ENCODE measurements around the gene AAGAB. TPM values are rescaled to one million over a fixed set of nuclear protein-coding genes. Genes with fewer than 3 reads are reported as not detected.

The AAGAB gene
- total and polyA plus RNA-seq, 5 experiments from 2014 or later = 28.1 to 49.4 (median 43.8) TPM

DNA sequence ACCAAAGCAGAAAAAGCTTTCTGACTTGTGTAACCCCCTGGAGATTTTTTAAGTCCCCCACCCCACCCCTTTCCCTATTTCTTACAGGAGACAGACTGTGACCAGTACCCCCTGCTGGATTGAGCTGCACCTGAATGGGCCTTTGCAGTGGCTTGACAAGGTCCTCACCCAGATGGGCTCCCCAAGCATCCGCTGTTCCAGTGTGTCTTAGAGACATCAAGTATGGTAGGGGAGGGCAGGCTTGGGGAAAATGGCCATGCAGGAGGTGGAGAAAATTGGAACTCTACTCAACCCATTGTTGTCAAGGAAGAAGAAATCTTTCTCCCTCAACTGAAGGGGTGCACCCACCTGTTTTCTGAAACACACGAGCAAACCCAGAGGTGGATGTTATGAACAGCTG, 64.1 kb downstream of the AAGAB start:
- Mint-ChIP-seq H3K27me3 (no peaks in the 10 kb centered on the region), H3K9me3 (no peaks in the 10 kb centered on the region), H3K4me1 (peaks cover 0 to 12% (median under 1%) of the 10 kb centered on the region in 4 donors), H3K27ac (no peak overlapping the region), H3K4me3 (no peak overlapping the region), H3K36me3 (peaks cover 0 to 36% (median 3%) of the 10 kb centered on the region in 3 donors)
- DNase-seq = no peak
- ATAC-seq = no peak
- POLR2A ChIA-PET = no interaction called here

DNA sequence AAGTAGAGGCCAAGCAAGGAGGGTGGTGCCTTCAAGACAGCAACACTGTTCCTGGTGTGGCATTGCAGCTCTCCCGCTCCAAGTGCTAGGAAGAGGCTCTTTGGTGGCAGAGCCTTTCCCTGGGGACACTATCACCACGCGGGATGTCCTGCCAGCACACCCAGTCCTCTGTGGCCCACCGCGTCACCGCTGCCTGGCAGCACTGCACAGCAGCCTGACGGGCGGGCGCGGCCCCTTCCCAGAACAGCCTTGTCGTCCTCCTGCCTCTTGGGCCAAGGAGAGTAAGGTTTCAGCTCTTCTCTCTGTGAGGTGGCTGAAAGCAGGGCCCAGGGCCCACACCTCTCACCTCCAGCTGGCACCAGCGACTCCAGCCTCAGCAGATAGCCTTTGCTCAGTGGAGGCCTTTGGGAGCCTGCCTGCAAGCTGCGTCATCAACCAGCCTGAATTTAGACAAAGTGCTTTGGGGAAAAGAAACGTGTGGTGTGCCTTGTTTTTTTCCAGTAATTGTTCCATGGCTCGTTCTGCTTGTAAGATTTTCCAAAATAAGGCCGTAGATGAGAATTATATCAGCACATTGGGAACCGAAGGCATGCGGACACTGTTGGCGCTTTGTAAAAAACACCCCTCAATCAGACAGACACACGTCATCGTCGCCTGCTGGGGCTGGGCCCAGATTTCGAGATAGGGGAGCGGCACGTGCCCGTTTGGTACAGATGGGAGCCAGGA, 65.0 kb downstream of the AAGAB start:
- POLR2A ChIA-PET = no interaction called here
- peak overlapping the region in 1 of 10 donors; percentile 59 for H3K27ac Mint-ChIP-seq
- DNase-seq (no peak), ATAC-seq (no peak)
- peaks cover 0 to 16% (median 2%) of the 10 kb centered on the region in 4 donors for H3K4me1 Mint-ChIP-seq
- no peaks in the 10 kb centered on the region for H3K9me3 Mint-ChIP-seq
- H3K4me3 Mint-ChIP-seq = no peak overlapping the region
- peaks cover 0 to 33% (median 3%) of the 10 kb centered on the region in 3 donors for H3K36me3 Mint-ChIP-seq
- H3K27me3 Mint-ChIP-seq = no peaks in the 10 kb centered on the region

DNA sequence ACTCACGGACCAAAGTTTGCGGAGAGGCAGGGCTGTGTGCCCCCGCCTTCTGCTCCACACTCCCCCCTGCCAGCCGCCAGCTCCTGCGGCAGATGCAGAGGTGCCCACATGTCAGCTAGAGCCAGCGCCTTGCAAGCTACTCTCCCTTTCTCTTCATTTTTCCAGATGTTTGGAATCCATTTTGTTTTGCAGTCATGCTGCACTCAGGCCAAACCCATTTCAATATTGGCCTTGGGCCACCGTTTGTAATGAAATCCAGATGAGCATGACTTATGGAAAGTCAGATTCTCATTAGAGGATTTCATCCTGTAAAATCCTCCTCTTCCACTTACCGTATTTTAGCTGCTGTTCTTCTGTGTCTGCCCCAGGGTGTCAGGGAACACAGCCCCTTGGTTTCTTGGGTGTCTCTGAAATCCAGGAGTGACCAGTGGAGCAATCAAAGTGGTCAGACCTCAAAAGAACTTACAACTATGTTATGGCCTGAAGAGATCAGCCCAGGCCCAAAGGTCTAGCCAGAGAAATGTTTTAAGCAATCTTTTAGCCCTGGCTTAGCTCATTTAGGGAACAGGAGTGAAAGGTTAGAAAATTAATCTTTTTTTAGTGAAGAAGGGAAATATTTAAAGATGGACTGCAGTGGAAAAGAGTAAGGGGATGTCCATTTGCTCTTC, 65.8 kb downstream of the AAGAB start:
- POLR2A ChIA-PET = no interaction called here
- no peak for DNase-seq
- peaks cover 0 to 13% (median 2%) of the 10 kb centered on the region in 4 donors for H3K4me1 Mint-ChIP-seq
- H3K4me3 Mint-ChIP-seq = no peak overlapping the region
- no peaks in the 10 kb centered on the region for H3K9me3 Mint-ChIP-seq
- H3K27ac Mint-ChIP-seq = peak overlapping the region in 3 of 10 donors; percentile 11 to 59 (median 38)
- H3K27me3 Mint-ChIP-seq = no peaks in the 10 kb centered on the region
- peaks cover 0 to 28% (median 3%) of the 10 kb centered on the region in 3 donors for H3K36me3 Mint-ChIP-seq
- no peak for ATAC-seq

DNA sequence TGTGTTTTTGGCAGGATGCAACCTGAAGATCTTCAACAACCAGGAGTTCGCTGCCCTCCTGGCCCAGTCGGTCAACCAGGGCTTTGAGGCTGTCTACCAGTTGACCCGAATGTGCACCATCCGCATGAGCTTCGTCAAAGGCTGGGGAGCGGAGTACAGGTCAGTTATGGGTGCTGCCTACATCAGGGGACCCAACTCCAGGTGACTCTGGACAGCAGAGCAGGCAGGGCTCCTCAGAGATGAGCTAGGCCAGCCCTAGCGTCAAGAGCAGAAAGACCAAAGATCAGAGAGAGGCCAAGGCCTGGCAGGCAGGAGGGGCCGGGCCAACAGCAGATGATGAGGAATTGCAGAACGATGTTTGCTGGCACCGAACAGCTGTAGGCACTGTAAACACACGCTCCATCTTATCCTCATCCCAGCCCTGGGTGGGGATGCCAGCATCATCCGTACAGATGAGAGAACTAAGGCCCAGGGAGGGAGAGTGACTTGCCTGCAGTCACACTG, 67.1 kb downstream of the AAGAB start:
- POLR2A ChIA-PET = interaction anchor here (0.7 kb wide), 1 partner anchor 25 kb away, joined by 3 read pairs; no protein-coding TSS in a partner anchor
- DNase-seq = peak in 1 of 10 donors; percentile 55

DNA sequence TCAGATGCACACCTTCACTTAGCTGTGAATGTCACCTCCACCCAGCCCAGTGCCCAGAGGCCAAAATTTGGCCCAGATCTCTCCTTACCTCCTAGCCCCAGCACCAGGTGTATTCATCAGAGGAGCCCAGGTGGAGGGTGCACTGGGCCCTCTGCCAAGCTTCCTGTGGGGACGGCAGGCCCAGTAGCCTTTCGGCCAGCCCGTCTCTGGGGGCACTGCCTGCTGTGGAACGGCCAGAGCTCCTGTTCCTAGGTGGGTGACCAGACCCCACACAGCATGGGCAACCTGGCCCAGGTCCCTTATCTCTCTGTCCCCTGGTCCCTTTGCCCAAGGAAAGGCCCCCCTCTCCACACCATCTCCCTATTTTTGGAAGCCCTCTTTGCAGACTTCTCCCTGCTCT, 67.8 kb downstream of the AAGAB start:
- Mint-ChIP-seq H3K27ac (peak overlapping the region in 4 of 10 donors; percentile 9 to 82 (median 44)), H3K9me3 (no peaks in the 10 kb centered on the region), H3K4me1 (peaks cover 0 to 13% (median 2%) of the 10 kb centered on the region in 4 donors), H3K36me3 (peaks cover 0 to 34% (median 3%) of the 10 kb centered on the region in 3 donors), H3K27me3 (no peaks in the 10 kb centered on the region), H3K4me3 (no peak overlapping the region)
- ATAC-seq (no peak), DNase-seq (no peak)
- POLR2A ChIA-PET = no interaction called here

More for the DNA sequence above, 67.1 kb downstream of the AAGAB start:
- no peak overlapping the region for H3K4me3 Mint-ChIP-seq
- H3K27me3 Mint-ChIP-seq = no peaks in the 10 kb centered on the region
- H3K36me3 Mint-ChIP-seq = peaks cover 0 to 28% (median 3%) of the 10 kb centered on the region in 3 donors
- ATAC-seq = no peak
- H3K27ac Mint-ChIP-seq = peak overlapping the region in 3 of 10 donors; percentile 9 to 53 (median 25)
- peaks cover 0 to 13% (median 2%) of the 10 kb centered on the region in 4 donors for H3K4me1 Mint-ChIP-seq
- no peaks in the 10 kb centered on the region for H3K9me3 Mint-ChIP-seq

DNA sequence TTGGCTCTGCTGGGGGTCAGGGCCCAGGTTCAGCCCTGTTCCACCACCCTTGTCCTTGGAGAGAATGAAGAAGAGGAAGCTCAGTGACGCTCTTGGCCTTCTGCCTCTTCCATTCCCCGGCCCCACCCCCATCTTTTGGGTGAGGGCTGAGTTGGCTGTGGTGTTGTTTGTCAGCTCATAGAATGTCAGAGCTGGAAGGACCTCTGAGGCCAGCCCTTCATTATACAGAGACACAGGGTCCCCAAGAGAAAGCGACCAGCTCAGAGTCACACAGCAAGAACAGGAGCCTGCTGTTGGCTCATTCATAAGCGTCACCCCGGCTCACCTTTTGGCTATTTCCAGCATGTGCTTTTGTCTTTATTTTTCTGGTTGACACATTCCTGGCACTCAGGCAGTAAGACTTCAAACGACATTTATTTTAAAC, 68.2 kb downstream of the AAGAB start:
- H3K27me3 Mint-ChIP-seq = no peaks in the 10 kb centered on the region
- POLR2A ChIA-PET = no interaction called here
- H3K4me1 Mint-ChIP-seq = peaks cover 0 to 13% (median 2%) of the 10 kb centered on the region in 4 donors
- DNase-seq = no peak
- ATAC-seq = no peak
- H3K9me3 Mint-ChIP-seq = no peaks in the 10 kb centered on the region
- H3K36me3 Mint-ChIP-seq = peaks cover 0 to 37% (median 3%) of the 10 kb centered on the region in 3 donors
- peak overlapping the region in 5 of 10 donors; percentile 7 to 82 (median 36) for H3K27ac Mint-ChIP-seq
- no peak overlapping the region for H3K4me3 Mint-ChIP-seq

DNA sequence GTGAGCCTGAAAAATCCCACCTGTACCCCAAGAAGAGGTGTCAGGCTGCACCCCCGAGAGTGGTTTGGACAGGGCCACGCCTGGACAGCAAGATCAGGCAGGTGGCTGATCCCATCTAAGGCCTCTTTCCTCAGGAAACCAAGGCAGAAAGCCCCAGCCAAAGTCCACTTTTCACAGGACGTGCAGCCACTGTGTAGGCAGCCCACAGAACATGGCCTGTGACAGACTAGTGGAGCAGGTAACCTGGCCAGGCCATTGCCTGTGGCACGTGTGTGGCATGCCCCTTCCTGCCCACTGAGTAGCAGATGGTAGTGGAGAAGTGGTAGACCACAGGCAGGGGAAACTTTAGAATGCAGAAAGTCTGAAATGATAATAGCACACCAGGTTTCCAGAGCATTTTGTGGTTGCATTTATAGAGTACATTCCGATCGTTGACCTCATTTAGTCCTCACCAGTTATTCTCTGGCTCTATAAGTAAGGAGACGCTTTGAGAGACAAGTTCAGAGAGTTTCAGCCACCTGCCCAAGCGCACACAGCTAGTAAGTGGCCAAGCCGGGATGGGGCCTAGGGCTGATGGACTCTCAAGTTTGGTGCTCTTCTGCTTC, 68.7 kb downstream of the AAGAB start:
- DNase-seq = no peak
- Mint-ChIP-seq H3K36me3 (peaks cover 0 to 34% (median 2%) of the 10 kb centered on the region in 3 donors), H3K4me3 (no peak overlapping the region), H3K27ac (peak overlapping the region in 5 of 10 donors; percentile 7 to 74 (median 24)), H3K4me1 (peaks cover 0 to 13% (median 2%) of the 10 kb centered on the region in 4 donors), H3K9me3 (no peaks in the 10 kb centered on the region), H3K27me3 (no peaks in the 10 kb centered on the region)
- no peak for ATAC-seq
- POLR2A ChIA-PET = no interaction called here

DNA sequence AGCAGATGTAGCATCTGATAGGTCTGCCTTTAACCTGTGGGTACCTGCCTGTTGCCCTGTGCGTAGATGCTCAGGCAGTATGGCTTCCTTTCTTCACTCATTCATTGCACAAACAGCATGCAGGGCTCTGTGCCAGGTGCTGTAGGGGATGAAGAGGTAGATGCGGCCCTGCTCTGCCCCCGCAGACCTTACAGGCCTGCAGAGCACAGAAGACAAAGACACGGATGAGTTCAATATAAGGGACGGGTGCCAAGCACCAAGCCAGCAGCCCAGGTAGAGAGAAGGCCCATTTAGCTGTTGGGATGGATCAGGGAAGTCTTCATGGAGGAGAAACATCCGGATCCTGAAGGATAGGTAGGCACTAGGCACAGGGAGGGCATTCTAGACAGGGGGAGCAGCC, 69.4 kb downstream of the AAGAB start:
- H3K27ac Mint-ChIP-seq = peak overlapping the region in 2 of 10 donors; percentile 27 to 30
- DNase-seq (no peak), ATAC-seq (no peak)
- H3K4me1 Mint-ChIP-seq = peaks cover 0 to 13% (median 2%) of the 10 kb centered on the region in 4 donors
- POLR2A ChIA-PET = no interaction called here
- no peaks in the 10 kb centered on the region for H3K27me3 Mint-ChIP-seq
- no peaks in the 10 kb centered on the region for H3K9me3 Mint-ChIP-seq
- peaks cover 0 to 32% (median 2%) of the 10 kb centered on the region in 3 donors for H3K36me3 Mint-ChIP-seq
- no peak overlapping the region for H3K4me3 Mint-ChIP-seq

DNA sequence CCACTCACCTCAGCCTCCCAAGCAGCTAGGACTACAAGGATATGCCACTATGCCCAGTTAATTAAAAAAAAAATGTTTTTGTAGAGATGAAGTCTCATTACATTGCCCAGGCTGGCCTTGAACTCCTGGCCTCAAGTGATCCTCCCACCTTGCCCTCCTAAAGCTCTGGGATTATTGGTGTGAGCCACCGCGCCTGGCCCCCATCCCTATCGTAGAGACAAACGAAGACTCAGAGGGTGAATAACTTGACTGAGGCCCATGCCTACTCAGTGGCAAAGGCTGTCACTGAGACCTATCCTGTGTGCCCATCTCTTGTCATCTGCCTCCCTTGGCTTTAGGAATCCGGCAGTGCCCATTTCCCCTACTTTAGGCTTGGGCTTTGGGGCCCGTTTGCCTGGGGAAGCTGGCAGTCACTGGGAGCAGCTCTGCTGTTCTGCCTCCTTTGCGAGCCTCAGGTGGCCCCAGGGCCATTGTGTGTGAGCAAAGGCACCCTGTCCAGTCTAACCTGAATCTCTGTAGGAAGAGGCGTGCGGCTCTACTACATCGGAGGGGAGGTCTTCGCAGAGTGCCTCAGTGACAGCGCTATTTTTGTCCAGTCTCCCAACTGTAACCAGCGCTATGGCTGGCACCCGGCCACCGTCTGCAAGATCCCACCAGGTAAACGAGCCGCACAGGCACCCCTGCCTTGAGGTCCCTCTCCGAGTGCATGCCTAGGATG, 70.1 kb downstream of the AAGAB start:
- Mint-ChIP-seq H3K9me3 (no peaks in the 10 kb centered on the region), H3K4me3 (no peak overlapping the region), H3K36me3 (peaks cover 0 to 31% (median 4%) of the 10 kb centered on the region in 3 donors), H3K4me1 (peaks cover 0 to 13% (median 3%) of the 10 kb centered on the region in 4 donors), H3K27me3 (no peaks in the 10 kb centered on the region), H3K27ac (no peak overlapping the region)
- ATAC-seq (no peak), DNase-seq (no peak)
- POLR2A ChIA-PET = no interaction called here

DNA sequence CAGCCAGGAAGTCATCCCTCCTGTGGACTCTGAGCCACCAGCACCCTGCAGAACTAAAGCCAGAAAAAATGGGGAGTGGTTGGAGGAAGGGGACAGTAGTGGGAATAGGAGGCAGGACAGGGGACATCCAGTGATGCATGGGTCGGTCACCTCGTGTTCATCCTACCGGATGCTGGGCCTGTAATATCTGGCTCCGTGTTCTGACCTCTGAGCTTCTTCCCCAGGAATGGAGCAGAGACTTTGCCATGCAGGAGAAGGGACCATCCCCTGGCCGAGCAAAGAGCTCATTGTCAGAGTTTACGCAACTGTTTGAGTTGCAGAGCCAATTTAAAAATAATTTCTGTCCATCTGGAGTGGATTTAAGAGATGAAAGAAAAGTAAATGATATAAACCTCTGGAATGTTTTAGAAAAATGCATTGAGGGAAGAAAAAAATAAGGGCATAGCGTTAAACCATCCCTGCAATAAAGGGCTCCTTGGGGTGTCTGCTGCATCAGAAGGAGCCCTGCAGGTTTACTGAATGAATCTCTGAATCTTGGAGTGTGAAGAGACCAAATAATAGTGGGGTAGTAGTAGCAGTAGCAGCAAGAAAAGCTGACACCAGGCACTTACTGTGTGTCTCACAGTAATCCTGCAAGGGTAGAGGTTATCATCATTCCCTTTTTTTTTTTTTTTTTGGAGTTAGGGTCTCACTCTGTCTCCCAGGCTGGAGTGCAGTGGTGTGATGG, 70.9 kb downstream of the AAGAB start:
- ATAC-seq = no peak
- H3K27ac Mint-ChIP-seq = peak overlapping the region in 1 of 10 donors; percentile 19
- no peak for DNase-seq
- no peaks in the 10 kb centered on the region for H3K9me3 Mint-ChIP-seq
- H3K36me3 Mint-ChIP-seq = peaks cover 0 to 28% (median 4%) of the 10 kb centered on the region in 3 donors
- H3K4me3 Mint-ChIP-seq = no peak overlapping the region
- POLR2A ChIA-PET = no interaction called here
- peaks cover 0 to 13% (median 3%) of the 10 kb centered on the region in 4 donors for H3K4me1 Mint-ChIP-seq
- H3K27me3 Mint-ChIP-seq = no peaks in the 10 kb centered on the region

DNA sequence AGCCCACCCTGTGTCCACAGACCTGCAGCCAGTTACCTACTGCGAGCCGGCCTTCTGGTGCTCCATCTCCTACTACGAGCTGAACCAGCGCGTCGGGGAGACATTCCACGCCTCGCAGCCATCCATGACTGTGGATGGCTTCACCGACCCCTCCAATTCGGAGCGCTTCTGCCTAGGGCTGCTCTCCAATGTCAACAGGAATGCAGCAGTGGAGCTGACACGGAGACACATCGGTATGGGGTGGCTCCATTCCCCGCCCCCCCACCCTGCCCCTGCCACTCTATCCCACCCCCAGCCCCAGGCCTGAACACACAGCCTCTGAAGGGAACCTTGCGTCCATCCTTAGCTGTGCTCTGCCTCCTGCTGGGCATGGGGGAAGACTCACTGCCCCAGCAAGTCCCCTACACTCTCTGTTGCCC, 73.2 kb downstream of the AAGAB start:
- Mint-ChIP-seq H3K4me3 (no peak overlapping the region), H3K4me1 (peaks cover 0 to 19% (median 3%) of the 10 kb centered on the region in 4 donors), H3K36me3 (peaks cover 0 to 19% (median 3%) of the 10 kb centered on the region in 3 donors), H3K9me3 (no peaks in the 10 kb centered on the region), H3K27ac (no peak overlapping the region), H3K27me3 (no peaks in the 10 kb centered on the region)
- POLR2A ChIA-PET = no interaction called here
- DNase-seq (peak in 1 of 10 donors; percentile 6), ATAC-seq (peak in 1 of 2 donors; percentile 44)

Data from naive thymus-derived CD8-positive, alpha-beta T cell (primary cell).